Right ventricle myocardium superior (tissue), 1 donor: ENCODE results near the gene ARHGAP21. TPM values are rescaled to one million over a fixed set of nuclear protein-coding genes. Genes with fewer than 3 reads are reported as not detected.
"Not testable (repeated sequence)": the region's sequence is repeated elsewhere in the genome, so short reads cannot be mapped to it uniquely, and the experiment has no call there.

Experiments used
- ATAC-seq: fragments of 200-7000 bp; cut with Tn5 transposase; one replicate; pipeline ENCODE4 v1.9.1; 2020; ENCODE audit warnings: mild to moderate bottlenecking; ENCODE audit not compliant: poor library complexity
- DNase-seq: peaks from one replicate; pipeline ENCODE4 v3.0.0-alpha.2; 2020
- intact Hi-C: fragments of 100-400 bp; cut with DNase I; formaldehyde crosslinking; loops from one replicate; pipeline ENCODE4 v1.11.2; 2022
- total RNA-seq: library from RNA; stranded (reverse); fragmentation: NEBNext Ultra II Directional; extraction: Animal tissue kit (Norgen Biotek cat#: 25700); gene quantifications from one replicate; pipeline ENCODE4 v1.2.1, GENCODE V29; 2021
- donor health status: DM: no; HTN: yes; CAD: no; lungs with severe emphysema.

The ARHGAP21 gene
- total RNA-seq, 1 donor from 2014 or later = 52.3 TPM

DNA sequence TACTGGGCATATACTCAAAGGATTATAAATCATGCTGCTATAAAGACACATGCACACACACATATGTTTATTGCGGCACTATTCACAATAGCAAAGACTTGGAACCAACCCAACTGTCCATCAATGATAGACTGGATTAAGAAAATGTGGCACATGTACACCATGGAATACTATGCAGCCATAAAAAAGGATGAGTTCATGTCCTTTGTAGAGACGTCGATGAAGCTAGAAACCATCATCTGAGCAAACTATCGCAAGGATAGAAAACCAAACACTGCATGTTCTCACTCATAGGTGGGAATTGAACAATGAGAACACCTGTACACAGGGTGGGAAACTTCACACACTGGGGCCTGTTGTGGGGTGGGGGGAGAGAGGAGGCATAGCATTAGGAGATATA lies 65.4 kb downstream of the ARHGAP21 start:
- ATAC-seq, DNase-seq, intact Hi-C loops: not testable (repeated sequence)

GRCh38 chr10:24656326-24656725 lies 67.4 kb downstream of the ARHGAP21 start:
- ATAC-seq, intact Hi-C loops, DNase-seq: not testable (repeated sequence)

- intact Hi-C loops = no loop called here
- DNase-seq (no peak), ATAC-seq (peak; percentile 38)
Observed at GRCh38 chr10:24652381-24652957, 71.2 kb downstream of the ARHGAP21 start.

- intact Hi-C loops = no loop called here
- ATAC-seq = peak; percentile 78
- DNase-seq = no peak
Observed at GRCh38 chr10:24651923-24652322, 71.8 kb downstream of the ARHGAP21 start.

GRCh38 chr10:24650669-24651391 lies 72.9 kb downstream of the ARHGAP21 start:
- intact Hi-C loops = no loop called here
- ATAC-seq = no peak

GRCh38 chr10:24645784-24646183 lies 77.9 kb downstream of the ARHGAP21 start:
- ATAC-seq (no peak), DNase-seq (no peak)
- intact Hi-C loops = loop anchor here (10.0 kb wide), 1 partner anchor 339 kb away; no protein-coding TSS in a partner anchor

More at GRCh38 chr10:24650669-24651391, 72.9 kb downstream of the ARHGAP21 start:
- DNase-seq = no peak

- DNase-seq = no peak
- intact Hi-C loops = loop anchor here (10.0 kb wide), 1 partner anchor 340 kb away; no protein-coding TSS in a partner anchor
- no peak for ATAC-seq
Observed at GRCh38 chr10:24645022-24645421, 78.7 kb downstream of the ARHGAP21 start.

GRCh38 chr10:24643679-24644209 lies 79.9 kb downstream of the ARHGAP21 start:
- intact Hi-C loops = loop anchor here (5.0 to 10.0 kb wide), 2 partner anchors 79 to 341 kb away; partner anchors contain the start of gene ARHGAP21
- ATAC-seq = no peak
- no peak for DNase-seq

GRCh38 chr10:24642921-24643678 lies 80.6 kb downstream of the ARHGAP21 start:
- DNase-seq (no peak), ATAC-seq (peak; percentile 92)
- intact Hi-C loops = loop anchor here (5.0 to 10.0 kb wide), 2 partner anchors 79 to 342 kb away; partner anchors contain the start of gene ARHGAP21

- intact Hi-C loops = no loop called here
- DNase-seq (no peak), ATAC-seq (no peak)
Observed at GRCh38 chr10:24639124-24639523, 84.6 kb downstream of the ARHGAP21 start.

DNA sequence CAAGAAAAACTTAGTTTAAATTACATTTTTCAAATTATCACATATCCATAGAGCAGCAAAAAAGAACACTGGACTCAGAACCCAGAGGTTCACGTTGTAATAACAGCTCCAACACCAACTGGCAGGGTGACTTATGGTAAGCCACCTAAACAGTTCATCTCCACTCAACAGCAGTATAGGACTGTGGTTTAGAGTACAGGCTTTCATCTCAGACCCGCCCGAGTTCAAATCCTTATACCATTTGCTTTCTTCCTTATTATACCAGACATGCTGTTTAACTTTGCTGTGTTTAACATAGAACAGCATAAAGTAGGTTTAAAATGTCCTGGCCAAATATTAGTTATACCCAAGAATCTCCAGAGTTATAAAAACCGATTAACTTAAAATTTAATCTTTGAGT lies 97.9 kb downstream of the ARHGAP21 start:
- ATAC-seq = no peak
- intact Hi-C loops = no loop called here
- no peak for DNase-seq

GRCh38 chr10:24623383-24623782 lies 100.3 kb downstream of the ARHGAP21 start:
- DNase-seq (no peak), ATAC-seq (no peak)
- intact Hi-C loops = no loop called here

- ATAC-seq (no peak), DNase-seq (no peak)
- intact Hi-C loops = no loop called here
Observed at GRCh38 chr10:24622781-24623301, 100.8 kb downstream of the ARHGAP21 start.

DNA sequence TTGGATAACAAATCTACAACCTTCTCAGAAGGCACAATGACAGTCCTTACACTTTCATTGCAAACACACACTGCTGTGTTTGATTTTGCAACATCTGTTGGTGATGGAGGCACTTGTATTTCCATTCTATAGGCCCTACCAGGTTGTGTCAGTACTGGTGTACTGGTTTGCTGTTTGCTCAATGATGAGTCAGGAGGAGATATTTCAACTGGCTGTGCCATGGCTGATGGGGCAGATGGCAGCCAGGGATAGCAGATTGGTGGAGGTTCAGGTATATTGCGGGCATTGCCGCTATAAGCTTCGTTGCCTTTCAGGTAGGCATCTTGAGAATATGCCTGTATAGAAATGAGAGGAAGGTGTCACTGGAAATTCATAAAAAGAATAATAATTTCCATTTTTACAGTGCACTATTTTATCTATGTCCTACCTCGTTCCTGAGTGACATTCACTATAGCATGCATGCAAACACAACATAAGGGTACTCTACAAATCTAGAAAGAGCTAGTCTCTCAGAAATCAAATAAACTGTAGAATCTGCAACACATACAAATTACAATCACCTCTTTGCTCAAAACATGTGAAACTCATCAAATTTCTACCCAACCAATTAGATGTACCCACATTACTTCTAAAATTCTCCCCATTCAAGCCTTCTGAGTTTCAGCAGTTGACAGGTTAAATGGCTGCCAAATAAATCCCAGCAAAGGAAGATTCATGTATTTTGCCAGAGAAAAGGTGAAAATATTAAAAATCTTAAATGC lies 102.5 kb downstream of the ARHGAP21 start:
- DNase-seq, ATAC-seq, intact Hi-C loops: not testable (repeated sequence)

- ATAC-seq, intact Hi-C loops, DNase-seq: not testable (repeated sequence)
Observed at GRCh38 chr10:24619994-24620310, 103.7 kb downstream of the ARHGAP21 start.

- ATAC-seq, DNase-seq, intact Hi-C loops: not testable (repeated sequence)
Observed at GRCh38 chr10:24619291-24619993, 104.2 kb downstream of the ARHGAP21 start.

- no peak for ATAC-seq
- intact Hi-C loops = no loop called here
- no peak for DNase-seq
Observed at GRCh38 chr10:24618401-24618800, 105.3 kb downstream of the ARHGAP21 start.
